Measurements from ENCODE around the gene ZBTB40.

DNA sequence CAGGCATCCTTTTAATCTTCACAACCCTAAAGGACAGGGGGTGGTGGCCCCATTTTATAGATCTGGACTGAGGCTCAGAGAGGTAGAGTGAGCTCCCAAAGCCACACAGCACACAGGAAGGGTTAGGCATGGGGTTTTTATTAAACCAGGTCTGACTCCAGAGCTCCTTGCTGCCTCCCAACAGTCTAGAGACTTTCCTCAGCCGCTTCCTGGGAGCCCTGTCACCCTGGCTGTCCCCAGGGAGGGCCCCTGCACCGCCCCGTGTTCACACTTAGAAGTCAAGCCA is 103.7 kb downstream of the ZBTB40 start:
- TF ChIP-seq POLR2AphosphoS5 (IDR thresholded peaks at IDR 0.05; ENCODE audit: low read depth, low read length): no peak
- TF ChIP-seq TAF1 (IDR thresholded peaks at IDR 0.05; ENCODE audit: borderline replicate concordance, insufficient read depth, low read length): no peak
- no peak for TF ChIP-seq SIN3A (IDR thresholded peaks at IDR 0.05; ENCODE audit: borderline replicate concordance, insufficient read depth, low read length)
- TF ChIP-seq, protein P1, sequence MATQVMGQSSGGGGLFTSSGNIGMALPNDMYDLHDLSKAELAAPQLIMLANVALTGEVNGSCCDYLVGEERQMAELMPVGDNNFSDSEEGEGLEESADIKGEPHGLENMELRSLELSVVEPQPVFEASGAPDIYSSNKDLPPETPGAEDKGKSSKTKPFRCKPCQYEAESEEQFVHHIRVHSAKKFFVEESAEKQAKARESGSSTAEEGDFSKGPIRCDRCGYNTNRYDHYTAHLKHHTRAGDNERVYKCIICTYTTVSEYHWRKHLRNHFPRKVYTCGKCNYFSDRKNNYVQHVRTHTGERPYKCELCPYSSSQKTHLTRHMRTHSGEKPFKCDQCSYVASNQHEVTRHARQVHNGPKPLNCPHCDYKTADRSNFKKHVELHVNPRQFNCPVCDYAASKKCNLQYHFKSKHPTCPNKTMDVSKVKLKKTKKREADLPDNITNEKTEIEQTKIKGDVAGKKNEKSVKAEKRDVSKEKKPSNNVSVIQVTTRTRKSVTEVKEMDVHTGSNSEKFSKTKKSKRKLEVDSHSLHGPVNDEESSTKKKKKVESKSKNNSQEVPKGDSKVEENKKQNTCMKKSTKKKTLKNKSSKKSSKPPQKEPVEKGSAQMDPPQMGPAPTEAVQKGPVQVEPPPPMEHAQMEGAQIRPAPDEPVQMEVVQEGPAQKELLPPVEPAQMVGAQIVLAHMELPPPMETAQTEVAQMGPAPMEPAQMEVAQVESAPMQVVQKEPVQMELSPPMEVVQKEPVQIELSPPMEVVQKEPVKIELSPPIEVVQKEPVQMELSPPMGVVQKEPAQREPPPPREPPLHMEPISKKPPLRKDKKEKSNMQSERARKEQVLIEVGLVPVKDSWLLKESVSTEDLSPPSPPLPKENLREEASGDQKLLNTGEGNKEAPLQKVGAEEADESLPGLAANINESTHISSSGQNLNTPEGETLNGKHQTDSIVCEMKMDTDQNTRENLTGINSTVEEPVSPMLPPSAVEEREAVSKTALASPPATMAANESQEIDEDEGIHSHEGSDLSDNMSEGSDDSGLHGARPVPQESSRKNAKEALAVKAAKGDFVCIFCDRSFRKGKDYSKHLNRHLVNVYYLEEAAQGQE (IDR thresholded peaks at IDR 0.05; ENCODE audit: insufficient read depth in 1 of 2, low read depth in 2 of 2, low read length in 2 of 2): no peak
- TF ChIP-seq FOXP2 (optimal IDR thresholded peaks at IDR 0.05; ENCODE audit: borderline replicate concordance, extremely low read depth, extremely low read length, insufficient read depth): no peak

All from PFSK-1 (cell line).